Measurements from ENCODE around the gene CDYL.

GRCh38 chr6:4768815-4769214 lies 7.4 kb upstream of the CDYL start:
- TF ChIP-seq EZH2 (IDR thresholded peaks at IDR 0.05; ENCODE audit: borderline replicate concordance, low read length) (no peak), CTCF (conservative IDR thresholded peaks at IDR 0.05 in 1 of 2, IDR thresholded peaks at IDR 0.05 in 1 of 2; ENCODE audit: extremely low read depth in 1 of 2, insufficient read depth in 1 of 2, low read depth in 1 of 2, low read length in 2 of 2) (no peak)
